GM12875 (cell line): Measurements from ENCODE around the gene MRAP2.
"Not testable (repeated sequence)": the region's sequence is repeated elsewhere in the genome, so short reads cannot be mapped to it uniquely, and the experiment has no call there.

ENCODE experiments used
- H3K4me3 ChIP-seq: one replicate; pipeline ENCODE4 v1.5.1; 2011; ENCODE audit warnings: low read depth, low read length, control low read depth
- TF ChIP-seq, protein P1 (sequence below): IDR thresholded peaks from 2 replicates; pipeline ENCODE4 v1.5.1; 2011; ENCODE audit warnings: low read depth, mild to moderate bottlenecking, control low read depth, inconsistent platforms, low read length, moderate library complexity, borderline replicate concordance; ENCODE audit not compliant: insufficient read depth

Gene MRAP2

DNA sequence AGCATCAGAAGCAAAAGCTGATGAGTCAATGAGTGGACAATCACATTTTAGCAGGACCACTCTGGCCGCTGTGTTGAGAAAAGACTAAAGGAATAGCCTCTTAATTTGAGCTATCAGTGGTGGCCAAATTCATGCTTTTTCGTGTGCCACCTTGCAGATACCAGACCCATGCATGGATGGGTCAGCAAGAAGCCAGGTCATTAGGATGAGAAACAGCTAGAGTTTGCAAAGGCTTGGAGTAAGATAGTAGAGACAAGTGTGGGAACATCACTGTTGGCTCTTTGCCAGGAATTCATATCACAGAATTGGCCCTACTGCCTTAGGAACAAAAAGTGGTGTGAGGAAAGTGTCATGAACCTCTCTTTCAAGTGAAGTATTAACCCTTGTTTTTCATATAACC lies 25.5 kb downstream of the MRAP2 start:
- TF ChIP-seq, protein P1, sequence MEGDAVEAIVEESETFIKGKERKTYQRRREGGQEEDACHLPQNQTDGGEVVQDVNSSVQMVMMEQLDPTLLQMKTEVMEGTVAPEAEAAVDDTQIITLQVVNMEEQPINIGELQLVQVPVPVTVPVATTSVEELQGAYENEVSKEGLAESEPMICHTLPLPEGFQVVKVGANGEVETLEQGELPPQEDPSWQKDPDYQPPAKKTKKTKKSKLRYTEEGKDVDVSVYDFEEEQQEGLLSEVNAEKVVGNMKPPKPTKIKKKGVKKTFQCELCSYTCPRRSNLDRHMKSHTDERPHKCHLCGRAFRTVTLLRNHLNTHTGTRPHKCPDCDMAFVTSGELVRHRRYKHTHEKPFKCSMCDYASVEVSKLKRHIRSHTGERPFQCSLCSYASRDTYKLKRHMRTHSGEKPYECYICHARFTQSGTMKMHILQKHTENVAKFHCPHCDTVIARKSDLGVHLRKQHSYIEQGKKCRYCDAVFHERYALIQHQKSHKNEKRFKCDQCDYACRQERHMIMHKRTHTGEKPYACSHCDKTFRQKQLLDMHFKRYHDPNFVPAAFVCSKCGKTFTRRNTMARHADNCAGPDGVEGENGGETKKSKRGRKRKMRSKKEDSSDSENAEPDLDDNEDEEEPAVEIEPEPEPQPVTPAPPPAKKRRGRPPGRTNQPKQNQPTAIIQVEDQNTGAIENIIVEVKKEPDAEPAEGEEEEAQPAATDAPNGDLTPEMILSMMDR: no peak
- H3K4me3 ChIP-seq: no peak overlapping the region

GRCh38 chr6:84061174-84061573 lies 27.6 kb downstream of the MRAP2 start:
- H3K4me3 ChIP-seq: no peak overlapping the region
- TF ChIP-seq, protein P1: no peak

- TF ChIP-seq, protein P1: no peak
- no peak overlapping the region for H3K4me3 ChIP-seq
Measured at GRCh38 chr6:84061613-84062398, 28.2 kb downstream of the MRAP2 start.

GRCh38 chr6:84062519-84063154 lies 29.1 kb downstream of the MRAP2 start:
- TF ChIP-seq, protein P1: no peak
- H3K4me3 ChIP-seq: no peak overlapping the region

- H3K4me3 ChIP-seq: no peak overlapping the region
- TF ChIP-seq, protein P1: no peak
Measured at GRCh38 chr6:84065693-84066290, 32.2 kb downstream of the MRAP2 start.

DNA sequence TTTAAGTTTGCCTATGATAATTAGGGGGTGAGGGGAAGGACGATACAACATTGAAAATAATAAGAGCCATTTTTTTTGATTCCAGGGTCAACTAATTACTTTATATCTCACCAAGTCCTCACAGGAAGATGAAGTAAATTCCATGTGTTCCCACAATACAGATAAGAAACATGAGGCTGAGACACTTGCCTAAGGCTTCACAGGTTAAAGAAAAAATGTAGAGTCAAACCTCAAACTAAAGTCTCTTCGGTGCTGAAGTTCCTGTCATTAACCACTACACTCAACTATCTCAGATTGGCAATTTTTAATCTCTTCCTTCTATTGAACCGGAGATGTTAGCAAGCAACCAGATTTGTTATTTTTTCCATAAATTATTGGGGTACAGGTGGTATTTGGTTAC lies 33.0 kb downstream of the MRAP2 start:
- no peak overlapping the region for H3K4me3 ChIP-seq
- TF ChIP-seq, protein P1: no peak

- not testable (repeated sequence) for H3K4me3 ChIP-seq
Measured at GRCh38 chr6:84068873-84069272, 35.3 kb downstream of the MRAP2 start.
